GM21367 (cell line): ENCODE data around the gene ARHGEF25.

Experiments used
- ATAC-seq: cut with Tn5 transposase; IDR thresholded peaks from one replicate; pipeline ENCODE4 v1.9.1; 2021; ENCODE audit not compliant: unreplicated experiment

ARHGEF25 gene

GRCh38 chr12:57621497-57622292 is 10.5 kb downstream of the ARHGEF25 start:
- ATAC-seq, result no peak

- no peak for ATAC-seq
Measured at GRCh38 chr12:57622293-57623245, 11.3 kb downstream of the ARHGEF25 start.

- ATAC-seq, result no peak
Measured at GRCh38 chr12:57623385-57623784, 12.2 kb downstream of the ARHGEF25 start.

DNA sequence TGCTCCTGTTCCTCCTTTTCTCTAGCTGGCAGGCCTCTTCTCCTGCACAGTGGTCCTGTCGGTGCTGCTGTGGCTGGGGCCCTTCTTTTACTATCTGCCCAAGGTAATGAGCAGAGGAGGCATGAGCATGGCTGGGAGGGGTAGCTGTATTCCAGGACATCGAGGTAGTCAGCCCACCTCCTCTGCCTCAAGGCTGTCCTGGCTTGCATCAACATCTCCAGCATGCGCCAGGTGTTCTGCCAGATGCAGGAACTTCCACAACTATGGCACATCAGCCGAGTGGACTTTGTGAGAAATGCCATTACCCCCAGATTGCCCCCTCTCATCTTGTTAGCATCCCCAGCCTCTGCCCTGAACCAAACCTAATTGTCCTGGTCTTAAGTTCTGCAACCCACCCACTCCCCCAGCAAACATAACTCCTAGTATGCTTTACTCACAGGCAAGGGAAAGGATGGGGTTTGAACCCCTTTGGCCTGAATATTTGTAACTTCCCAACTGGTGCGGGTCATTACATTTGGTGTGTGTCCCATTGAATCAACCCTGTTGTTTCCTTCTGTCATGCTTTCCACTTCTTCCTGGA is 12.7 kb downstream of the ARHGEF25 start:
- no peak for ATAC-seq

GRCh38 chr12:57624441-57625220 is 13.4 kb downstream of the ARHGEF25 start:
- ATAC-seq, result no peak

DNA sequence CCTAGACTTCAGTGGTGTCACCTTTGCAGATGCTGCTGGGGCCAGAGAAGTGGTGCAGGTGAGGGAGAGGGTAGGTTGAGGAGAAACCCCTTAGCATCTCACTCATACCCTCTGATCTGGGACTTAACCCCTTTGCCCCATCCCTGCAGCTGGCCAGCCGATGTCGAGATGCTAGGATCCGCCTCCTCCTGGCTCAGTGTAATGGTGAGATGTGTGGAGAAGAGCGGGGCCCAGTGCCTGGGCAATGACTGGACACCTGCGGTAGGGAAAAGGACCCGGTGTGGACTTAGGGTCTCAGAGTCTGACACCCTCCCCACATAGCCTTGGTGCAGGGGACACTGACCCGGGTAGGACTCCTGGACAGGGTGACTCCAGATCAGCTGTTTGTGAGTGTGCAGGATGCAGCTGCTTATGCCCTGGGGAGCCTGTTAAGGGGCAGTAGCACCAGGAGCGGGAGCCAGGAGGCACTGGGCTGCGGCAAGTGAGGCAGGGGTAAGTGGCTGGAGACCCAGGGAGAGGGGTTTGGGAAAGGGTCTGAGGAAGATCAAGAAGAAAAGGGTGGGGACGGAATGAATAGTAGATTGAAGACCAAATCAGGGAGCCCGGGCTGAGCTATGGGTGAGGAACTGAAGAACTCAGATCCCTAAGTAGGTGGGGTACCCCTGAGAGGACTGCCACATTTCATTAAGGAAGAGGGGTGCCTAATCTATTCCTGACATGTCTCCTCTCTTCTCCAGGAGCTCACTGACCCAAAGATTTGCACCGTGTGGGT is 14.2 kb downstream of the ARHGEF25 start:
- ATAC-seq, result no peak

GRCh38 chr12:57626111-57626920 is 15.1 kb downstream of the ARHGEF25 start:
- ATAC-seq, result no peak

DNA sequence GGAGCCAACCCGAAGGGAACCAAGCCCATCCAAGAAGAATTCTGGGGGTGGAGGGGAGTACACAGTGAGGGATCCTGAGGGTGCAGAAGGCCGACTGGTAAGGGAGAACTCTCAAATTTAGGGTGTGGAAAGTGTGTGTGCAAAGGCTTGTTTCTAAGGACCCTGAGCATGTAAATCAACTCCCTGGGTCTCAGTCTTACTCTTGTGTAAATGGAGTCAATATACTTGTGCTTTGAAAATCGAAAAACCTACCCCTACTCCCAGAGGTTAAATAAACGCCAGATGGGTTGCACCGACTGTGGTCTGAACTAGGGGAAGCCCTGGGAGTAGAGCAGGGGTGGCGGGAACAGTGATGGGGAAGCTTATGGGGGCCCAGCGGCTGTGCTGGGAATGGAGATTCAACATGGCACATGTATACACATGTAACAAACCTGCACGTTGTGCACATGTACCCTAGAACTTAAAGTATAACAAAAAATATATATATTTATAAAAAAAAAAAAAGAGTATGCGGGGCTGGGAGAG is 15.7 kb downstream of the ARHGEF25 start:
- no peak for ATAC-seq

DNA sequence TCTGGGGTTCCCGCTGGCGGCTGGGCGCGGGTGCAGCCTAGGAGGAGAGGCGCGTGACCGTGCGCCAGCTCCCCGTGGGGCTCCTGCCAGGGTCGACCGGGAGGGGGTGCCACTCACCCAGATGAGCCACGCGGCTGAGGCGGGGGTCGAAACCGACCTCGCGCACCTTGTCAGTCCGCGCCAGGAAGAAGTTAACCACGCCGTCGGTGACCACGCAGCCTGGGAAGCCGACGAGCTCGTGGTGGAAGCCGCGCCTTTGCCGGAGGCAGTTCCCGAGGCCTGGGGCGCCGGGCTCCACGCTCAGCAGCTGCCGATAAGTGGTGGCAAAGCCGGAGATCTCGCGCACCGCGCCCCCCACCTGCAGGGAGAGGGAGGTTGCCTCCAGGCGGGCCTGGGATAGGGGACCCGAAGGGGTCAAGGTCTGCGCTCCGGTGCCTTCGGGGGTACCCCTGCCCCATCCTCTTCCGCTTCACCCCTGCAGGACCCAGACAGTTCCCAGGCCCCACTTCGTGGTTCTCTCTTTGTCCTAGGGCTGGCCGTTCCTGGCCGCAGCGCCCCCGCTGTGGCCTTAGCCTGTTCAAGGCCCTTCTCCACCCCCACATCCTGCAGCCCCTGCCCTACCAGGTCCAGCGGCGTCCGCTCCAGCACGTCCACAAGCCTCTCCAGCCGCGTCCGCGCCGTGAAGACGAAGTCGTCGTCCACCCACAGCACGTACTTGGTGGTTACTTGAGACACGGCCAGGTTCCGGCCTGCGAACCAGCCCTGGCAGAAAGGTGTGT is 16.5 kb downstream of the ARHGEF25 start:
- no peak for ATAC-seq

DNA sequence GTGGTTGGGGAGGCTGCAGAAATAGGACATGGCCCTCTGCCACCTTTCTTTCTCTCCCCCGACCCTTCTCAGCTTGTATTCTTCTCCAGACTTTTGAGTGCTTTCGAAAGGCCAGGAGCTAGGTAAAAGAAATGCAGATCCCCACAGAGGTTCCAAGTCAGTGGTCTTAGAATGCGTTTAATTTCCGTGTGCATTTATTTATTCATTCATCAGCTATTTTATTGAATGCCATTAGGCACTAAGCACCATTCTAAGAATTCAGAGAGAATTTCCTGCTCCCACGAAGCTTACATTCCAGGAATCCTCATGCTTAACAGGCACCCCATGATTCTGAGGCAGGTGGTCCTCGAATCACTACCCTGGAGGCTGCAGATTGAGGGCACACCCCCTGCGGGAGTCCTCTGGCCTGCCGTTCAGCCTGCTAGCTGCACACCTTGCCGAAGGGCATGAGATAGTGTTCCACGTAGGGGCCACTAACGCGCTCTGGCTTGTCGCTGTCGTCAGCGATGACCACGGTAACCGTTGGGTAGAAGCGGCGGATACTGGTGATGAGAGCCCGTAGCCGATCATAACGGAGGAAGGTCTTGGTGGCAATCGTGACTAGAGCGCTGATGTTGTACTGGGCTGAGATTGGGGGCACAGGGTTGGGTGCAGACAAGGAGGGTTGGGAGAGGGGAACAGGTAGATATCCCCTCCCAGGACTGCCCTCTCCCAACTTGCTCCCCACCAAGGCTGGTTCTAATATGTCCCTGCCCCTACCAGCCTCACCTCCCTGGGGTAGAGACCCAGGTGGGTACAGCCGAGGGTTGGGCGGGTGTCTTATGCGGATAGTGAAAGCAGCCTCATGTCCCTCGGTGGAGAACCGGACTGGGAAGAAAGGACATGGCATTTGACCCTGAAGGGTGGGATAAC is 17.3 kb downstream of the ARHGEF25 start:
- ATAC-seq, result no peak

GRCh38 chr12:57629897-57630471 is 18.7 kb downstream of the ARHGEF25 start:
- no peak for ATAC-seq

DNA sequence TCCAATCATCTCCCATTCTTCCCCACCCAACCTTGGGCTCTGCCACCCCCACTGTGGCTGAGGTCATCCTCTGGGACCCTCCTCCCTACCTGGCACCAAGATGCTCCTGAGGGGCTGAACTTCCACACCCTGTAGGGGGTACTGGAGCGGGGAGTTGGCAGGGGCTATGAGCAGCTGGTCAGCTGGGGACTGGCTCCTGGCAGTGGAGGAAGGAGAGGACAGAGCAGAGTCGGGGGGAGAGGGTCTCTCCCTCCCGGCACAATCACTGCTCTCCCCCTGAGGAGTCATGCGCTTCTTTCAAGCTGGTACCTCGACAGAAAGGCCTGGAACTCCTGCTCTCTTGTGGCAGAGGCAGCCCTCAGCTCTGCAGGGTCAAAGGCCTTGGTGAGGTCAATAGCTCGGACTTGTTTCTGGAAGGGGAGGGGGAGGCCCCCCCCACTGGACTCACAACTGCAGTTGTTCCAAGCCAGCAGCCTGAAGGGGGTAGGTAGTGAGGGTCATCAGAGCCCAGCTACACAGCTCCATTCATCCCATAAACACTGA is 19.7 kb downstream of the ARHGEF25 start:
- ATAC-seq, result no peak

DNA sequence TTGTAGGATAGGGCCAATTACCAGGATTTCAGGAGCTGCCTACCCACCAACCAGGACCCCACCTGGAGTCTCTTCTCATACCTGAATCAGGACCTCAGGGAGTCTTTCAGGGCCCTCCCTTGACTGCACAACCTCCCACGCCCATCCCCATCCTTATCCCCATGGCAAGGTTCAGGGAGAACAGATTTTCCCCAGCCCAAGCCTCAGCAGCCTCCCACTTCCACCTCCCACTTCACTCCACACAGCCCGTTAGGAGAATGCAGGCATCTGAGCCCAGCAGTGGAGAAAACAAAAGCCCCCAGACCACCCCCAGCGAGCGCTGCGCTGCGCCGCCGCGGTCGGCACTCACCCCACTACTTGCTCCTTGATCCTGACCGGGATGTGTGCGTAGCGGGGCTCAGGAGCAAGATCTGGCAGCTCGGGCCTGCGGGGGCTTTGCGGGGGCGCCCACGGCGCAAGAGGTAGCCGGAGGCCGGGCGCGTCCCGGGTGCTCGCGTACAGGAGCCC is 20.4 kb downstream of the ARHGEF25 start:
- no peak for ATAC-seq

- no peak for ATAC-seq
Measured at GRCh38 chr12:57632073-57632957, 21.1 kb downstream of the ARHGEF25 start.
